GM18519 (cell line): ENCODE results near the gene OR6B2.

Source experiments
- ATAC-seq: cut with Tn5 transposase; IDR thresholded peaks from one replicate; pipeline ENCODE4 v1.9.1; 2021; ENCODE audit warnings: mild to moderate bottlenecking, moderate library complexity; ENCODE audit not compliant: unreplicated experiment, low FRiP score

OR6B2 gene

GRCh38 chr2:239983004-239983778 is 47.0 kb downstream of the OR6B2 start:
- no peak for ATAC-seq
